Stimulated activated naive CD8-positive, alpha-beta T cell treated with anti-CD3 and anti-CD28 coated beads, Interleukin-15, Interleukin-2, amounts not matched to agents 100 ng/mL and 50 ng/mL, for 24 hours (primary cell): ENCODE measurements around the gene SGSM1.

Source experiments
- H3K27ac Mint-ChIP-seq: one replicate; pipeline ENCODE4 v1.8.0; 2021; ENCODE audit warnings: mild to moderate bottlenecking, mixed read lengths
- H3K27me3 Mint-ChIP-seq: one replicate; pipeline ENCODE4 v1.8.0; 2021; ENCODE audit warnings: mixed read lengths
- H3K36me3 Mint-ChIP-seq: one replicate; pipeline ENCODE4 v1.8.0; 2021; ENCODE audit warnings: low read depth, mixed read lengths
- H3K4me1 Mint-ChIP-seq: one replicate; pipeline ENCODE4 v1.8.0; 2021; ENCODE audit warnings: low read depth, mixed read lengths
- H3K4me3 Mint-ChIP-seq: one replicate; pipeline ENCODE4 v1.8.0; 2021; ENCODE audit warnings: mild to moderate bottlenecking, mixed read lengths
- H3K9me3 Mint-ChIP-seq: one replicate; pipeline ENCODE4 v1.8.0; 2021; ENCODE audit warnings: mixed read lengths

The SGSM1 gene

DNA sequence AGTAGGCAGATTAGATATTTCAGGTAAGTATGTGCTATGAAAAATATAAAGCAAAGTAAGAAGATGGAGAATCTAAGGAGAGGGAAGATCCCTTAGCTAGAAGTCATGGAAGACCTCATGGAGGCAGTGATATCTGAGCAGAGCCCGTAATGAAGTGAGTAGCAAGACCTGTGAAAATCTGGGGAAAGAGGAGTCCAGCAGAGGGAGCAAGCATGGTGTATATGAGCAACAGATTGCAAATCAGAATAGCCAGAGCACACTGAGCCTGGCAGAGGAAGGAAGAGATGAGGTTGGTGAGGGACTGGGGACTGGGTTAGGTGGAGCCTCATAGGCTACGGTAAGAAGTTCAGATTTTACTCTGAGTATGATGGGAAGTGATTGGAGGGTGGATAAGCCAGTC lies 131.1 kb downstream of the SGSM1 start:
- H3K9me3 Mint-ChIP-seq, result no peaks in the 10 kb centered on the region
- no peaks in the 10 kb centered on the region for H3K36me3 Mint-ChIP-seq
- H3K27ac Mint-ChIP-seq, result no peak overlapping the region
- H3K27me3 Mint-ChIP-seq, result peaks cover 5% of the 10 kb centered on the region
- H3K4me3 Mint-ChIP-seq, result no peak overlapping the region
- H3K4me1 Mint-ChIP-seq, result no peaks in the 10 kb centered on the region

DNA sequence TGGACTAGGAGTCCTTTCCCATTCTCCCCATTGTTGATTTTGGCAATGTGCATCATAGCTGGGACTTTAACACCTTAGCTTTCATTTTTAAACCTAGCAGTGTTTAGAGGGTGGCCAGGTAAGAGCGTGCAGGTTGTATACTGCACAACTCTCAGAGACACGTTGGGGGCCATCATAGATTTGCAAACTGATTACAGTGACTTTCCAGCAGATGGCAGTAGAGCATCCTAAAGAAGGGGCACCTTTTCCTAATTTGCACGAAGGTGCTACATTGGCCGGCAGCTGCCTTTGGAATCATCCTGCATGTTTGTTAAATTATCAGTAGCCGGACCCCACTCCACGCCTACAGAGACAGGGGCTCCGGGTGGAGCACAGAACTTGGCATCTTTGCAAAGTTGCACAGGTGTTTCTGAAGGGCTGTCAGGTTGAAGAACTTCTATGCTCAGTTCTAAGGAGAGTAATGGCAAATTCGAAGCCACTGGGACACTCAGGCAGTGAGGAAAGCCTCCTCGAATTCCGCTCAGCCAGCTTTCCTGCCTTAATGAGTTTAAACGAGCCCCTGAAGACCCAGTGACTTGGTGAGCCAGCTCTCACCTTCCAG lies 132.8 kb downstream of the SGSM1 start:
- H3K4me3 Mint-ChIP-seq, result no peak overlapping the region
- peaks cover 5% of the 10 kb centered on the region for H3K27me3 Mint-ChIP-seq
- H3K4me1 Mint-ChIP-seq, result no peaks in the 10 kb centered on the region
- H3K36me3 Mint-ChIP-seq, result no peaks in the 10 kb centered on the region
- H3K9me3 Mint-ChIP-seq, result no peaks in the 10 kb centered on the region
- no peak overlapping the region for H3K27ac Mint-ChIP-seq

DNA sequence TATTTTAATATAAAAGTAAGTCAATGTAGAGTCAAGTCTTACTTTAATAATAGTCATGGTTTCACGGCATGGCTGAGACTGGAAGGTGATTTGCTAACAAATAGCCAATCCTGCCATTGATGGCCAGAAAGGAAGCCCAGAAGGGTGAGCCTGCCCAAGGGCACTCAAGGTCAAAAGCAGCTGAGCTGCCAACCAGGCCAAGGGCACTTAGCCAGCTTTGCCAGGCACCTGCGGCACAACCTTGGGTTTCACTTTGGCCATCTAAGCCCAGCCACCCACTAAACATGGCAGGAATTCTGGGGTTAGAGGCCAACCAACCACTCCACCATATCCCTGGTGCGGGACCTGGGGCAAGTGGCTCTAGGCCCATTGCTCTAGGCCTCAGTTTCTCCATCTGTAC lies 136.3 kb downstream of the SGSM1 start:
- H3K36me3 Mint-ChIP-seq, result no peaks in the 10 kb centered on the region
- H3K27ac Mint-ChIP-seq, result no peak overlapping the region
- H3K4me3 Mint-ChIP-seq, result no peak overlapping the region
- H3K4me1 Mint-ChIP-seq, result no peaks in the 10 kb centered on the region
- H3K9me3 Mint-ChIP-seq, result no peaks in the 10 kb centered on the region
- H3K27me3 Mint-ChIP-seq, result peaks cover 21% of the 10 kb centered on the region

DNA sequence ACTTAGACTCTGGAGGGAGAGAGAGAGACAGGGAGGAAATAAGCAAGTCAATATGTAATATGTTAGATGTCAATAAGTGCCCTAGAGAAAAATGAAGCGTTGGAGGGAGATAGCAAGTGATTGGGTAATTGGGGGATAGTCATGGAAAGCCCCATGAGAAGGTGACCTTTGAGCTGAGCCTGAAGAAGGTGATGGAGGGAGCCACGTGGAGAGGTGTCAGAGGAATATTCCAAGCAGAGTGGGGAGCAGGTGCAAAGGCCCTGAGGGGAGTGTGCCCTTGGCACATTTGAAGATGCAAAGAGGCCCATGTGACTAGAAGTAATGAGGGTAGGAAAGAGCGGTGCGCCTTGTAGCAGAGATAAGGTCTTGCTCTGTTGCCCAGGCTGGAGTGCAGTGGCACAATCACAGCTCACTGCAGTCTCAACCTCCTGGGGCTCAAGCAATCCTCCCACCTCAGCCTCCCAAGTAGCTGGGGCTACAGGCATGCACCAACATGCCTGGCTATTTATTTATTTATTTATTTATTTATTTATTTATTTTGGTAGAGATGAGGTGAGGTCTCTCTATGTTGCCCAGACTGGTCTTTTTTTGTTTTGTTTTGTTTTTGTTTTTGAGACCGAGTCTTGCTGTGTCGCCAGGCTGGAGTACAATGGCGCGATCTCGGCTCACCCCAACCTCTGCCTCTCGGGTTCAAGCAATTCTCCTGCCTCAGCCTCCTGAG lies 138.4 kb downstream of the SGSM1 start:
- H3K36me3 Mint-ChIP-seq, result no peaks in the 10 kb centered on the region
- H3K4me1 Mint-ChIP-seq, result no peaks in the 10 kb centered on the region
- H3K27me3 Mint-ChIP-seq, result peaks cover 33% of the 10 kb centered on the region
- no peak overlapping the region for H3K27ac Mint-ChIP-seq
- no peaks in the 10 kb centered on the region for H3K9me3 Mint-ChIP-seq
- no peak overlapping the region for H3K4me3 Mint-ChIP-seq

DNA sequence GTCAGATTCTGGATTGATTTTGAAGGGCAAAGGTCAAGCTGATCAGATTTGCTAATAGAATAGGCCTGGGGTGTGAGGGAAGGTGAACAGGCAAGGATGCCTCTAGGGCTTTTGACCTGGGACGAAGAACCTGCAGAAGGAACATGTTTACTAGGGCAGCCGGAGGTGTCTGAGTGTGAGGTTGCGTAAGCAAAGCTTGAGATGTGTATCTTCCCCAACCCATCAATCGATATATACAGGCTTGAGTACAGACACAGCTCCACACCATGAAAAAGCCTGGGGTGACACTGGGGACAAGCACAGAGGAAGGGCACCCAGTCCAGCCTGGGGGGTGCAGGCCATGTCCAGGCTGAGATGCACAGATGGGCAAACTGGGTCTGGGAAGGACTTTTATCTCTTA lies 139.4 kb downstream of the SGSM1 start:
- no peaks in the 10 kb centered on the region for H3K4me1 Mint-ChIP-seq
- H3K9me3 Mint-ChIP-seq, result no peaks in the 10 kb centered on the region
- no peaks in the 10 kb centered on the region for H3K36me3 Mint-ChIP-seq
- peaks cover 42% of the 10 kb centered on the region for H3K27me3 Mint-ChIP-seq
- H3K4me3 Mint-ChIP-seq, result no peak overlapping the region
- H3K27ac Mint-ChIP-seq, result no peak overlapping the region

DNA sequence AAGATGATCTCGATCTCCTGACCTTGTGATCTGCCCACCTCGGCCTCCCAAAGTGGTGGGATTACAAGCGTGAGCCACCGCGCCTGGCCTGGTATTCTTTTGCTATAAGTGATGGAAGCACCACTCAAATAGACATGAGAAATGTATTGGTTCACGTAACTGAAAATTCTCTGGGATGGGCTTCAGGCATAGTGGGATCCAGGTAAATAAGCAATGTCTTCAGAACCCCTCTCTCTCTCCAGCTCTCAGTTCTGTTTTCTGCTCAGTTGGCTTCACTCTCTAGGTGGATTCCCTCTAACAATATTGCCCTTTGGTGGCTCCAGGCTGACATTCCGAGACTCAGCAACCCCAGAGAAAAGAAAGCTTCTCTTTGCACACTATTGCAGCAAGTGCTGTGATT lies 141.4 kb downstream of the SGSM1 start:
- H3K27ac Mint-ChIP-seq, result no peak overlapping the region
- H3K36me3 Mint-ChIP-seq, result no peaks in the 10 kb centered on the region
- H3K9me3 Mint-ChIP-seq, result no peaks in the 10 kb centered on the region
- H3K27me3 Mint-ChIP-seq, result peaks cover 58% of the 10 kb centered on the region
- no peak overlapping the region for H3K4me3 Mint-ChIP-seq
- H3K4me1 Mint-ChIP-seq, result peaks cover 5% of the 10 kb centered on the region

DNA sequence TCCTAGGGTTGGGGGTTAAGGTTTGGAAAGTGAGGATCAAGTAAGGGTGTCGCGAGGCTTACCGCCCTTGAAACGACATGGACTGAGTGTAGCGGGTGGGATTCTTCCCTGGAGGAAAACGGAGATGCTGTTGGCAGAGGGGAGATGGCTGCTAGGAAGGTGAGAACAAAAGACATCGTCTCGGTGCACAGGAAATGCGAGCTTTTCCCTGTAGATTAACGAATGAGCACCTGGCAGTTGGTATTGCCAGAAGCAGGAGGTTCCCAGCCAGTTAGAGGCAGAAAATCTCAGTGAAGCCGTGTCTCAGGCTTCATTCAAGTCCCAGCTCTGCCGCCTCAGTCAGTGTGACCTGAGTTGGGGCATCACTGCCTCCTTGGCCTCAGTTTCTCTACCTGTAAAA lies 141.9 kb downstream of the SGSM1 start:
- no peaks in the 10 kb centered on the region for H3K36me3 Mint-ChIP-seq
- peaks cover 58% of the 10 kb centered on the region for H3K27me3 Mint-ChIP-seq
- H3K4me1 Mint-ChIP-seq, result peaks cover 6% of the 10 kb centered on the region
- no peak overlapping the region for H3K27ac Mint-ChIP-seq
- H3K4me3 Mint-ChIP-seq, result no peak overlapping the region
- no peaks in the 10 kb centered on the region for H3K9me3 Mint-ChIP-seq

DNA sequence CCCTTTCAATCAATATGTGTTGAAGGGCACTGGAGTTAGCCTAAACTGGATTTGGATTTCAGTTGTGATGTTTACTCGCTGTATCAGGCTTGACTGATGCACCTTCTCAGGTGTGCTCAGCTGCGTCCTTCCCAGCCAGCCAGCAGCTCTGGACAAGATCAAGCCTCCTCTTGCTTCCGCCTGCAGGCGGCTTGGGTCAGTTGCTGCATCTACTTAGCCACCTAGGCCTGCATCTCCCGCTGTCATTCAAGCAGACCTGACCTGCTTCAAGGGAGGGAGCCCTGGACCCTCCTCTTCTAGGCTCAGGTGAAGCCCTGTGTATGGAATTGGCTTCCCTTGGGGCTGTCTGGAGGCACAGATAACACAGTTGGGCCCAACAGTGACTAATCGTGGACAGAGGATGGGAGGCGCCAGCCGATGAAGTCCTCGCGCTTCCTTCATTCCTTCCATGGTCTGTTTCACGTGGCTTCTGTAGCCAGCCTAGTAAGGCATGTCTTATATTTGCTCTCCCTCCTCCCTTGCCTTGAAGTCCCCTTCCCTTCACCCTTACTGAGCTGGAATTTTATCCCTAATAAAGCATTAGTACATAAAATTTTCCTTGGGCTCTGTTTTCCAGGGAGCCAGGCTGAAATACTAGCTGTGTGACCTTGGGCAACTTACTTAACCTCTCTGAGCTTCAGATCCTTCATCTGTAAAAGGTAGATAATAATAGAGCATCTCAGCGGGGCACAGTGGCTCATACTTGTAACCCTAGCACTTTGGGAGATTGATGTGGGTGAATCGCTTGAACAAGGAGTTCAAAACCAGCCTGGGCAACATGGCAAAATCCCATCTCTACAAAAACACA lies 142.6 kb downstream of the SGSM1 start:
- Mint-ChIP-seq H3K27me3 (peaks cover 63% of the 10 kb centered on the region), H3K27ac (no peak overlapping the region), H3K4me3 (no peak overlapping the region), H3K4me1 (peaks cover 10% of the 10 kb centered on the region), H3K36me3 (no peaks in the 10 kb centered on the region), H3K9me3 (no peaks in the 10 kb centered on the region)

DNA sequence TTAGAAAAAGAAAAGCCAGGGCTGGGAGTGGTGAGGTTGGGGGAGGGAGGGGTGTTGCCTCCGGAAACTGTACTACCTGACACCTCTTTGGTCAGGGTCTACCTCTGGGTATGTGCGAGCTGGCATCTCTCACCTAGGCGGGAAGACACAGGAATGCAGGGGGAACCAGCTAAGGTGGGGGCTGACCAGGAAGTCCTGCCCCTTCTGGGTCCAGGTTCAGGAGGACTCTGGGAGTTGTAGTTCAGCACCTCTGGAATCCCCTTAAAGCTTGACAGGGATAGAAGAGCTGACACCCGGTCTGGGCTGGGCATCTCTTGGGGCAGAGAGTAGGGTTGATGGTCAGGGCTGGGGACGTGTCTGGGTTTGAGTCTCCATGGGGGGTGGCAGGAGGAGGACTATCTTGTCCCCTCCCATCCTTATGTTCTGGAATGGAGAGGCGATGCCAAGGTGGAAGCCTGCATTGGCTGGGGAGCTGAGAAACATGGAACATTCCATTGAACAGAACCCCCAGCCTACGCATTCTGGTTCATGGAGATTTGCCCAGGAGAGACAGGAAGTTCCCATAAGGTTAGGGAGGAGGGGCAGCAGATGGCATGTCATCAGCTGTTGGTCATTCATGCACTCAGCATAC lies 144.4 kb downstream of the SGSM1 start:
- Mint-ChIP-seq H3K4me3 (no peak overlapping the region), H3K27ac (no peak overlapping the region), H3K27me3 (peaks cover 71% of the 10 kb centered on the region), H3K9me3 (no peaks in the 10 kb centered on the region), H3K4me1 (peaks cover 14% of the 10 kb centered on the region), H3K36me3 (no peaks in the 10 kb centered on the region)

DNA sequence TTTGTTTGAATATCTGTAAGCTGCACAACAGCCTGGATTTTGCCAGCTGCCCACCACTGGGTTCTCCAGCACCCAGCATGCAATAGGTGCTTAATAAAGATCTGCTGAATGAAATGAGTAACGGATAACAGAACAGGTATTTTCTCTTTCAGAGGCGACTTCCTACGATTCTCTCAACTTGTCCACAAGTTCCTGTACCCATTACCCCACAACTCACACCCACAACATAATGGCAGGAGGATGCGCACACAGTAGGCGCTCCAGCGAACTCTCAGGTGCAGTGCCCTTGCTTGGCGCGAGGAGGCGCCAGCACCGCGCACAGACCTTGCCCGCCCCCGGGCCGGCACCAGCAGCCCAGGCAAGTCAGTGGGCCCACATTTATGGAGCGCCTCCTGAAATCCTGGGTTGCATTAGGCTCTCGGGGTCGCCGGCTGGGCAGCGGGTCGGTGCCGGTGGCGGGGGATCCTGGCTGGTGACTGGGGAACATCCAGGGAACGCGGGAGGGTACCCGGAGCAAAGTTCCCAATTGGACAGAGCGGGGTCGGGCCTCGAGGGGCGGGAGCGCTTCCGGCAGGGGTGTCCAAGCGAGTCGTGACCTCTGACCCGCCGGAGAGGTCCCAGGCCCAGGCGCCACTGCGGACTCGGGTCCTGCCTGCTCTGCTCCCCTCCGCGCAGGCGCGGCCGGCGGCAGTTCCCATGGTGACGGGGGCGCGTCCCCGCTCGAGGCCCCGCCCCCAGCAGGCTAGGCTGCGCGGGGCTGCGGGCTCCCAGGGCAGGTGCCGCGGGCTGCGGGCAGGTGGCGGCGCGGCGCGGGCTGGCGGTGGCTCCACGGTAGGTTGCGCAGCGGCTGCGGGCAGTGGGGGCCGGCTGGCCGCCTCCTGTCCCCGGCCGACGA lies 146.2 kb downstream of the SGSM1 start, which contains the start of gene KIAA1671:
KIAA1671 (plus strand) TSS at position 775 of the 895 bp plus-strand sequence. CDS start 75,284 bp downstream, outside the sequence.
- H3K4me1 Mint-ChIP-seq, result peaks cover 14% of the 10 kb centered on the region
- H3K9me3 Mint-ChIP-seq, result no peaks in the 10 kb centered on the region
- H3K27me3 Mint-ChIP-seq, result peaks cover 69% of the 10 kb centered on the region
- peak within 1 kb of the TSS; percentile 76 for H3K4me3 Mint-ChIP-seq
- H3K36me3 Mint-ChIP-seq, result no peaks in the 10 kb centered on the region
- peak within 1 kb of the TSS; percentile 24 for H3K27ac Mint-ChIP-seq

DNA sequence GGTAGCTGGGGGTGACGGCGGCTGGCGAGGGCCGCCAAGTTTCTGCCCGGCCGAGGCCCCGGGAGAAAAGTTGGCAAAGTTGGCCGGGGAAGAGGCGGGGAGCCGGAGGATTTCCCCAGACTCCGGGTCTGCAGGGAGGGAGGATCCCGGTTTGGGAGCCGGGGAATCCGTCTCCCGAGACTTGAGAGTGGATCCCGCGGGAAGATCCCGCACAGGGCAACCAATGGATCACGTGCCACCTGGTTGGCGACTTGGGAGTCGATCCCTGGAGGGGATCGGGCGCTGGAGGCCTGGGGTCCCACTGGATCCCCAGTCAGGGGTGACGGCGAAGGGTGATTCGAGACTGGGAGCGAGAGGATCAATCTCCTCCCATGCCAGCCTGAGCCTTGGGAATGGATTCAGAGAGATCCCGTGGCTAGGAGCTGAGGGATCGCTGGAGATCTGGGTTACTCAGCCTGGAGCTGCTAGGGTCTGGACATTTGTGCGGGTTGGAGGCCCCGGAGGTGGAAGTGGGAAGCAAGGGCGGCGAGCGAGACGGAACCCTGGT lies 146.9 kb downstream of the SGSM1 start:
- no peak overlapping the region for H3K27ac Mint-ChIP-seq

DNA sequence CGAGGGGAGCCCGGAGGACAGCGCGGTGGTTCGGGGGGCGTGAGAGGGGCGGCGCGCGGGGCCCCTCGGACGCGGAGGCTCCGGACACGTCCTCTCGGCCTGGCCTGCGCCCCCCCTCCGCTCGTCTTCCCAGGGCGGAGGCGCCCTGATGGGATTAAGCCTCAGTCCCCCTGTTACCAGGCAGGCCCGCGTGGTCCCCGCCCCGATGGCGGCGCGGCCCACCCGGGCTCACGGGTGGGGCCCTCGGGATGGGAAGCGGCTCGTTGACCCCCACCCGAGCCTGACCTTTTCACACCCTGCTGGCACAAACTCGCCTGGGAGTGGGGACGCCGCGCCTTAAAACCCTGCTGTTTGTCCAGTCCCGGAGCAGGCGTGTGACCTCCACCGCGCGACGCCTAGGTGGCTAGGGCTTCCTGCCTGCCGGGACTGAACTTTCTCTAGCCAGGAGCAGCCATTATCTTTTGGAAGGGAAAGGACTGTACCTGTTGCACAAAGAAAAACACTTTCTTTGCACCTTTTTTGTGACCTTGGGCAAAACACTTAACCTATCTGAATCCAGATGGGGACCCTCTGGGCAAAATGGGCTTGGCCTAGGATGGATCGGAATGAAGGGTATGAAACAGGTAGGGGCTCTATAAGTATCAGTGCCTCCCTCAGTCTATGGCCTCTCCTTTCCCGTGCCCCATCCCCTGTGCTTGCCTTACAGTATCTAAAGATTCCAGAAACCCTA lies 147.5 kb downstream of the SGSM1 start:
- Mint-ChIP-seq H3K27ac (no peak overlapping the region), H3K9me3 (no peaks in the 10 kb centered on the region), H3K4me3 (peak overlapping the region; percentile 70), H3K36me3 (no peaks in the 10 kb centered on the region), H3K4me1 (peaks cover 14% of the 10 kb centered on the region), H3K27me3 (peaks cover 56% of the 10 kb centered on the region)

More for the DNA sequence above, 146.9 kb downstream of the SGSM1 start:
- Mint-ChIP-seq H3K9me3 (no peaks in the 10 kb centered on the region), H3K27me3 (peaks cover 62% of the 10 kb centered on the region), H3K4me1 (peaks cover 14% of the 10 kb centered on the region), H3K4me3 (peak overlapping the region; percentile 70), H3K36me3 (no peaks in the 10 kb centered on the region)

DNA sequence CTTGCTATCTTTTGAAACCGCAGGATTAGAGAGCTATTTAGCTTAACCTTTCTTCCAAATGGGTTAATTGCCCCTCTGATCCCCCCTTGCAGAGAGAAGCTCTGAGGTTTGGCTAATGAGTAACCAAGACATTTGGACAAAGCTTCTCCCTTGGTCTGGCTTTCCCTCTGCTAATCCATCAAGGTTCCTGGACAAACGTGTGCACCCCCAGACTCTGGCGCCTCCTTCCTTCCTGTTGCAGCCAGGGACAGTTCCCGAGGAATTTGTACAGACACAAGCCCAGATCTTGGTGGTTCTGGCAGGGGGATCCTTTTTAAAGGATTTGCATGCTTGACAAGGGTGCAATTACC lies 148.1 kb downstream of the SGSM1 start:
- H3K9me3 Mint-ChIP-seq, result no peaks in the 10 kb centered on the region
- H3K36me3 Mint-ChIP-seq, result no peaks in the 10 kb centered on the region
- peaks cover 52% of the 10 kb centered on the region for H3K27me3 Mint-ChIP-seq
- no peak overlapping the region for H3K4me3 Mint-ChIP-seq
- H3K27ac Mint-ChIP-seq, result no peak overlapping the region
- peaks cover 14% of the 10 kb centered on the region for H3K4me1 Mint-ChIP-seq
